HL-60 (cell line): ENCODE measurements around the gene LSM12.

Source experiments
- DNase-seq, 2 experiments: peaks; one replicate each; pipeline ENCODE4 v3.0.0-alpha.2; 2010 to 2020; ENCODE audit warnings: low read depth in 1 of 2, low spot score in 1 of 2
- H3K27ac ChIP-seq: fragments of 250-450 bp; sonication (Bioruptor Pico); replicated peaks from 2 replicates; pipeline ENCODE4 v1.5.1; 2020; ENCODE audit warnings: mild to moderate bottlenecking, moderate library complexity
- H3K27me3 ChIP-seq: fragments of 250-450 bp; sonication (Bioruptor Pico); 2 replicates; pipeline ENCODE4 v1.5.1; 2021; ENCODE audit warnings: mild to moderate bottlenecking, moderate library complexity; ENCODE audit not compliant: insufficient read depth, poor library complexity, severe bottlenecking
- H3K4me3 ChIP-seq: replicated peaks from 2 replicates; pipeline ENCODE4 v1.5.1; 2011; ENCODE audit warnings: mild to moderate bottlenecking, control low read depth, low read length; ENCODE audit not compliant: insufficient read depth
- CTCF ChIP-seq: IDR thresholded peaks from one replicate; pipeline ENCODE4 v1.5.1; 2011; ENCODE audit warnings: low read length, control low read depth, inconsistent platforms; ENCODE audit not compliant: insufficient read depth
- GABPA ChIP-seq: IDR thresholded peaks from 2 replicates; pipeline ENCODE4 v1.6.1; 2012; ENCODE audit warnings: low read depth
- POLR2AphosphoS5 ChIP-seq: IDR thresholded peaks from 2 replicates; pipeline ENCODE4 v1.6.1; 2012; ENCODE audit warnings: low read depth
- REST ChIP-seq: IDR thresholded peaks from 2 replicates; pipeline ENCODE4 v1.6.1; 2012; ENCODE audit warnings: low read depth; ENCODE audit not compliant: insufficient replicate concordance
- SPI1 ChIP-seq: IDR thresholded peaks from 2 replicates; pipeline ENCODE4 v1.6.1; 2012; ENCODE audit warnings: low read depth, mild to moderate bottlenecking, borderline replicate concordance
- long read RNA-seq: library from polyadenylated mRNA; unstranded; transcript quantifications from one replicate; pipeline ENCODE4 v2.0.0, GENCODE V29; 2020

Gene LSM12
- long read RNA-seq, transcript LSM12-201 (5 exons, 2,308 nt) = major isoform, 109 of 196 reads
- long read RNA-seq, partial matches to known transcripts = 4 of 196 reads
- long read RNA-seq, other reads (novel, unspliced or antisense) = 80 of 196 reads

DNA sequence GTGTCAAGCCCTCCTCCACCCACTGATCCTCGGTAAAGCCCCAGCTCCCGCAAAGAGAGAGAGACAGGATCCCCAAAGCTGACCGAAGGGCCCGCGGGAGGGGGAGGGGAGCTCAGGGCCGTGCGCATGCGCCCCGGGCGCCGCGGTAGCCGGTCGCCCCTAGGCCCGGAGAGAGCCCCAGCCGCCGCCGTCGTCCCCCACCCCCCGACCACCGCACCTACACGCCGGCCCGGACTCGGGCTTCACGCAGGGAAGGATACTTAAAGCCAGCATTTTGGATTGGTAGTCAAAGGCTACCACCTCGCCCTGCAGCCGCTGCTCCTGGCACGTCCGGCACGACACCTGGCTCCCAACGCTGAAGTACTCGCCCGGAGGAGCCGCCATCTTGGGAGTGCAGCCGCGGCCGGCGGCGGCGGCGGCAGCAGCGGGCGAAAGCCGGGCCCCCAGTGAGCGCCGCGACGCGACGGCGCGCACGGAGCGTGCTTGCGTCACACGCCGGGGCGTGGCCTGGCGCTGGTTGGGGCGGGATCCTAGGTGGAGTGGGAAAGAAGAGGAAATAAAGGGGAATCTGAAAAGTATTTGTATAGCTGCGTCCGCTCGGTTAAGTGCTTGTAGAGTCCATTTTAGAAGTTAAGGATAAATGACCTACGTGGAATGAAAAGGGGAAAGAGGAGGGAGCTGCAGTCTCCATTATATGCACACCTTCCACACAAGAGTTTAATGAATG lies at the start of gene LSM12:
Gene LSM12, minus strand, starts transcription at position 468 of the 727 bp plus-strand sequence. Its CDS starts 84 bp downstream, at position 384.
- no peak for TF ChIP-seq GABPA
- peak; percentile 60 for TF ChIP-seq REST
- no peak for TF ChIP-seq CTCF
- no peak for TF ChIP-seq SPI1
- peak; percentile 2; the same call in 1 of the 2 replicates for TF ChIP-seq POLR2AphosphoS5
- Histone ChIP-seq H3K27ac (peak within 1 kb of the TSS; percentile 96), H3K4me3 (peak within 1 kb of the TSS; percentile 95), H3K27me3 (no peaks in the 10 kb centered on the region)
- peak; percentile 88 to 92 for DNase-seq

GRCh38 chr17:44115585-44116415 lies 49.3 kb upstream of the LSM12 start:
- peak; percentile 44 for TF ChIP-seq CTCF
- no peak for TF ChIP-seq GABPA
- H3K27ac ChIP-seq = no peak overlapping the region
- DNase-seq = peak in 1 of 2 experiments; percentile 37
- no peak overlapping the region for H3K4me3 ChIP-seq
- no peaks in the 10 kb centered on the region for H3K27me3 ChIP-seq

DNA sequence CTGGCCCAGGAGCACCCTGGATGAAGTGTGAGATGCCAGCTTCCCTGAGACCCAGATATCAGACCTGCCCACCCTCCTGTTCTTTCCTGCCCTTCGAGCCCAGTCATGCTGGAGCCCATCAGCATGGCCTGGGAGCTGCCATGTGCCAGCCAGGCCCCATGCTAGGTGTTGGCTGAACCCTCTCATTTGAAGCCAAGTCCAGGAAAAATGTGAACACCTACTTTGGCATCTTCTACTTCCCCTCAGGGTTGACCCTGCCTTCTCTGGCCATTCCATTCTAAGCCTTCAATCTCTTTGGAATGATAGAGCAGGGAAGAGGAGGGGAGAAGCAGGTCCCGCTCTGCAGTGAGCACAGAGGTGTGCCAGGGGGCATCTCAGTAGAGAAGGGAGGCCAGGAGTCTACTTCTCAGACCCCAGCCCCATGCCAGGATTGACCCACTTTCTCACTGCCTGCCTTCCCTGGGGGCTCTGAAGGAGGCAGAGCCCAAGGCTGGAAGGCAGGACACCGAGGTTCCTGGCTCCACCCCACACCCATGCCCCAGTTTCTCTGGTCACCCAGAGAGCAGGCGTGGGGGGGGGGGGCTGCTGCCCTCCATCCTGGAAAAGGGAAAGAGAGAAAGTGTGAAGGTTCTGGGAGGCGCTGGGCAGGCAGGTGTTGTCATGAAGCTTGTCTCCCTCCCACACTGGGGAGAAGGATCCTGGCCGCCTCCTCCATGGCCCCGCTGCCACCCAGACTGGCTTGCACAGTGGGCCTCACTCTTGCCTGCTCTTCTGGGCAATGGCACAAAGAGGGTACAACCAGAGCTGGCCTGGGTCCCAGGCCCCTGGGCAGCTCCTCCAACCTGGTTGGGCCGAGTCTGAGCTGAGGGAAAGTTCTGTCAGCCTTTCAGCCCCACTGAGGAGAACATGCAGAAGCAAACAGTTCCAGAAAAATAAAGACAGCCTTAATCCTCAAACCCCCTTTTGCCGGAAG lies 47.7 kb upstream of the LSM12 start:
- H3K27ac ChIP-seq = no peak overlapping the region
- H3K4me3 ChIP-seq = no peak overlapping the region
- no peaks in the 10 kb centered on the region for H3K27me3 ChIP-seq
- no peak for DNase-seq
- TF ChIP-seq GABPA (no peak), REST (no peak), CTCF (no peak), POLR2AphosphoS5 (no peak), SPI1 (no peak)
